VCaP (cell line): ENCODE data around the gene CFAP65.
A peak's percentile ranks its signal among the peaks of the same experiment; 100 is the strongest.

Experiments
- H3K27ac ChIP-seq: fragments of 450-650 bp; 2 replicates; pipeline ENCODE4 v1.5.1; 2017
- TF ChIP-seq, protein P1 (sequence below): fragments of 450-650 bp; conservative IDR thresholded peaks from 2 replicates; pipeline ENCODE4 v1.5.1; 2017; ENCODE audit warnings: mild to moderate bottlenecking, moderate library complexity

CFAP65 gene

GRCh38 chr2:219023045-219023605 lies 18.2 kb downstream of the CFAP65 start:
- TF ChIP-seq, protein P1, sequence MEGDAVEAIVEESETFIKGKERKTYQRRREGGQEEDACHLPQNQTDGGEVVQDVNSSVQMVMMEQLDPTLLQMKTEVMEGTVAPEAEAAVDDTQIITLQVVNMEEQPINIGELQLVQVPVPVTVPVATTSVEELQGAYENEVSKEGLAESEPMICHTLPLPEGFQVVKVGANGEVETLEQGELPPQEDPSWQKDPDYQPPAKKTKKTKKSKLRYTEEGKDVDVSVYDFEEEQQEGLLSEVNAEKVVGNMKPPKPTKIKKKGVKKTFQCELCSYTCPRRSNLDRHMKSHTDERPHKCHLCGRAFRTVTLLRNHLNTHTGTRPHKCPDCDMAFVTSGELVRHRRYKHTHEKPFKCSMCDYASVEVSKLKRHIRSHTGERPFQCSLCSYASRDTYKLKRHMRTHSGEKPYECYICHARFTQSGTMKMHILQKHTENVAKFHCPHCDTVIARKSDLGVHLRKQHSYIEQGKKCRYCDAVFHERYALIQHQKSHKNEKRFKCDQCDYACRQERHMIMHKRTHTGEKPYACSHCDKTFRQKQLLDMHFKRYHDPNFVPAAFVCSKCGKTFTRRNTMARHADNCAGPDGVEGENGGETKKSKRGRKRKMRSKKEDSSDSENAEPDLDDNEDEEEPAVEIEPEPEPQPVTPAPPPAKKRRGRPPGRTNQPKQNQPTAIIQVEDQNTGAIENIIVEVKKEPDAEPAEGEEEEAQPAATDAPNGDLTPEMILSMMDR = no peak
- no peak overlapping the region for H3K27ac ChIP-seq

DNA sequence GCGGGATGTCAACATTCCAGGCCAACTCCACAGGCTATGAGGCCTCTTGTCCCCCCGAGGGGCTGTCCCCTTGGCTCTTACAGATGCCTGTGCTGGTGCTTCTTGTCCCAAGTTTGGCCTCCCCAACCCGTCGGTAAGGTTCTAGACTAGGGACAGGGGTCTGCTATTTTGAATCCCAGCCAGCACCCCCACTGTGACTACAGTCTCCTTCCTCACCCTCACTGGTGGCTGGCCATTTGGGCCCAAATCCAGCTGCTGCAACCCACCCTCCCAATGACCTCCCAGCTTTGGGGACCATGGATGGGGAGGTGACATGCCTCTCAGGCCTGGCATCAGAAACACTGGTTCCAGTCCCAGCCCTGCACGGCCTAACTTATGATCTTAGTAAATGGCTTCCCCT lies 18.7 kb downstream of the CFAP65 start:
- TF ChIP-seq, protein P1 = no peak

DNA sequence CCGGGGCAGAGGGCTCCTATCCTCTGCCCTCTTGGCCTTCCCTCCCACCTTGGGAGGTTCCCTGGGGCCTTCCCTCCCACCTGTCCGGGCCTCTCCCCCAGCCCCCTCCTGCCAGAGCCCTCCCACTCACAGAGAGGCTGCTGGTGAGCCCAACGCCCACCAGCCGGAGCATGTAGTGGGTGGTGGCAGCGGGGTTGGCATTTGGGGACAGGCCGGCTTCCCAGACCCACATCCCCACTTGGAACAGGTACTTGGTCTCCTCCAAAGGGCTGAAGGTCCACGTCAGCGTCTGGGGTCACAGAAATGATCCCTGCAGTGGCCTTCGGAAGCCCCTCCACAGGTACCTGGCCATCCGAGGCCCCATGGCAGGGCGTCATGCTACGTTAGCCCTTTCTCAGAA lies 19.3 kb downstream of the CFAP65 start:
- TF ChIP-seq, protein P1 = no peak
- H3K27ac ChIP-seq = no peak overlapping the region

More for the DNA sequence above, 18.7 kb downstream of the CFAP65 start:
- H3K27ac ChIP-seq = no peak overlapping the region

- H3K27ac ChIP-seq = no peak overlapping the region
- TF ChIP-seq, protein P1 = no peak
These were observed 19.7 kb downstream of the CFAP65 start for GRCh38 chr2:219021591-219021990.

DNA sequence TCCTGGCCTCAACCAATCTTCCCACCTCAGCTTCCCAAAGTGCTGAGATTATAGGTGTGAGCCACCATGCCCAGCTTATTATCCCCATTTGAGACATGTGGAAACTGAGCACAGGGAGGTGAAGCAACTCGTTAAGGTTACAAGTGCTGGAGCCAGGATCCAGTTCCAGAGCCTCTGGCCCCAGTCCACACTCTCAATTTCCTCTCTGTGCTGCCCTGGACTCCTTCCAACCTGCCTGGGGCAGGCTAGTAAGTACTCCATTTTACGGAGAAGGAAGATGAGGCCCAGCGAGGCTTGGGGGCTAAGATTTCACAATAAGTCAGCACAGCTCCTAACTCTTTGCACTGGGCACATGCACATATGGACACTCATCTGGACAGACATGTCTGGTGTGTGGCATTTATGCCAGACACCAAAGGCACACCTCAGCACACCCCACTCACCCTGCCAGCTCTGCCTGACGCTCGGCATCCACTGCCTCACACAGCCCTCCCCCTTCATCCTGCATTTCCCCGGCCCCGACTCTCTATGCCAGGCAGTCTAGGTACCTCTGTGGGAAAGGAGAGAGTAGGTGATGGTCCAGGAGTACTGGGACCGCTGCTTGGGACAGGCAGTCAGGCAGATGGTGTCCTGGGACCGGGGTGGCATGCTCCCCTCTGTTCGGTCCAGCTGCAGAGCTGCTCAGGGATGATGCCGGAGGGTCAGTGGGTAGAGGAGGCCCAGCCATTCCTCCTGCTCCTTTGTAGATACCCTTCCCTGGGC lies 20.5 kb downstream of the CFAP65 start:
- H3K27ac ChIP-seq = peak overlapping the region; percentile 21; the same call in 1 of the 2 replicates
- TF ChIP-seq, protein P1 = no peak

- TF ChIP-seq, protein P1 = no peak
- H3K27ac ChIP-seq = no peak overlapping the region
These were observed 21.9 kb downstream of the CFAP65 start for GRCh38 chr2:219019436-219019835.

DNA sequence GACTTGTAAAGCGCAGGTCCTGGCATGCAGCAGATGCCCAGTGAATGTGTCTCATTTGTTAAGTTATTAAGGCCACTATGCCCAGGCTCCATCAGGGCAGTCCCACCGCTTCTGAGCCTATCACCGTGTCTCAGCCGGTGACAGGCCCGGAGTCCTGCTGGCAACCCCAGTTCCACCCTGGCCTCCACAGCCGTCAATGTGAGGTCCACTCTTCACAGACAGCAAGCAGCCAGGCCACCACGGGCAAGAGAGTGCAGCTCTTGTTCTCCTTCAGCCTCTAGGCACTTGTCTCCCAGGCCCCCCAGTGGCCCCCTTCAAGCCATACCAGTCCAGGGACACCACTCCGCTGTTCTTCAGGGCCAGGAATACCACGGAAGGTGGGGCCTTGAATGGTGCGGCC lies 22.6 kb downstream of the CFAP65 start:
- TF ChIP-seq, protein P1 = no peak
- H3K27ac ChIP-seq = no peak overlapping the region
